Neural progenitor cell (in vitro differentiated cells): Measurements from ENCODE around the gene LRPAP1. TPM values are rescaled to one million over a fixed set of nuclear protein-coding genes. Genes with fewer than 3 reads are reported as not detected.
A peak's percentile ranks its signal among the peaks of the same experiment; 100 is the strongest.

Source experiments
- DNase-seq: peaks from one replicate; pipeline ENCODE4 v3.0.0-alpha.2; 2016; ENCODE audit warnings: low spot score
- H2AFZ ChIP-seq: fragments of 200-600 bp; sonication (generic); replicated peaks from 2 replicates; pipeline ENCODE4 v1.6.1; 2016; ENCODE audit warnings: antibody characterized with exemption
- H3F3A ChIP-seq: fragments of 200-600 bp; sonication (generic); 2 replicates; pipeline ENCODE4 v1.6.1; 2016; ENCODE audit warnings: antibody characterized with exemption, low read depth
- H3K27ac ChIP-seq: fragments of 200-600 bp; sonication (generic); 2 replicates; pipeline ENCODE4 v1.5.1; 2016; ENCODE audit warnings: mild to moderate bottlenecking
- H3K27me3 ChIP-seq: fragments of 200-600 bp; sonication (generic); 2 replicates; pipeline ENCODE4 v1.6.1; 2016; ENCODE audit warnings: mild to moderate bottlenecking, moderate library complexity
- H3K36me3 ChIP-seq: fragments of 200-600 bp; sonication (generic); 2 replicates; pipeline ENCODE4 v1.5.1; 2016
- H3K4me1 ChIP-seq: fragments of 200-600 bp; sonication (generic); 2 replicates; pipeline ENCODE4 v1.6.1; 2016; ENCODE audit warnings: mixed run types
- H3K4me2 ChIP-seq: fragments of 200-600 bp; sonication (generic); 2 replicates; pipeline ENCODE4 v1.6.1; 2016
- H3K4me3 ChIP-seq: fragments of 200-600 bp; sonication (generic); 2 replicates; pipeline ENCODE4 v1.5.1; 2016
- H3K79me2 ChIP-seq: fragments of 200-600 bp; sonication (generic); 2 replicates; pipeline ENCODE4 v1.6.1; 2016; ENCODE audit warnings: low read depth
- H3K9ac ChIP-seq: fragments of 200-600 bp; sonication (generic); 2 replicates; pipeline ENCODE4 v1.6.1; 2016
- H3K9me3 ChIP-seq: fragments of 200-600 bp; sonication (generic); 2 replicates; pipeline ENCODE4 v1.5.1; 2016; ENCODE audit warnings: low read depth
- H4K20me1 ChIP-seq: fragments of 200-600 bp; sonication (generic); 2 replicates; pipeline ENCODE4 v1.6.1; 2016; ENCODE audit warnings: low read depth
- H3K27ac Mint-ChIP-seq: 3 replicates; pipeline ENCODE4 v1.8.0; 2021; ENCODE audit warnings: mixed read lengths
- H3K27me3 Mint-ChIP-seq: 2 replicates; pipeline ENCODE4 v1.8.0; 2022; ENCODE audit warnings: low read depth, mild to moderate bottlenecking, inconsistent platforms, moderate library complexity, mixed read lengths; ENCODE audit not compliant: insufficient read depth
- H3K36me3 Mint-ChIP-seq: 3 replicates; pipeline ENCODE4 v1.8.0; 2021; ENCODE audit warnings: mixed read lengths
- H3K4me1 Mint-ChIP-seq: 3 replicates; pipeline ENCODE4 v1.8.0; 2021; ENCODE audit warnings: mixed read lengths
- H3K4me3 Mint-ChIP-seq: 3 replicates; pipeline ENCODE4 v1.8.0; 2021; ENCODE audit warnings: mild to moderate bottlenecking, moderate library complexity, mixed read lengths
- H3K9me3 Mint-ChIP-seq: 3 replicates; pipeline ENCODE4 v1.8.0; 2020; ENCODE audit warnings: mixed read lengths
- EZH2 ChIP-seq: fragments of 200-600 bp; sonication (generic); IDR thresholded peaks from 2 replicates; pipeline ENCODE4 v1.6.1; 2017; ENCODE audit warnings: antibody characterized with exemption, mild to moderate bottlenecking, moderate library complexity
- EZH2phosphoT487 ChIP-seq: fragments of 200-600 bp; sonication (generic); IDR thresholded peaks from 2 replicates; pipeline ENCODE4 v1.6.1; 2017; ENCODE audit warnings: antibody characterized with exemption
- total RNA-seq: library from RNA; depleted of rRNA; stranded (reverse); fragments of >200 nt; gene quantifications from 2 replicates; pipeline ENCODE4 v1.2.3, GENCODE V29; 2015; ENCODE audit warnings: low replicate concordance
- TF ChIP-seq, protein P1 (sequence below): fragments of 200-600 bp; sonication (generic); IDR thresholded peaks from 2 replicates; pipeline ENCODE4 v1.5.1; 2017; ENCODE audit warnings: antibody characterized with exemption, mild to moderate bottlenecking

The LRPAP1 gene
- total RNA-seq, 1 donor from 2014 or later: 48.3 TPM

DNA sequence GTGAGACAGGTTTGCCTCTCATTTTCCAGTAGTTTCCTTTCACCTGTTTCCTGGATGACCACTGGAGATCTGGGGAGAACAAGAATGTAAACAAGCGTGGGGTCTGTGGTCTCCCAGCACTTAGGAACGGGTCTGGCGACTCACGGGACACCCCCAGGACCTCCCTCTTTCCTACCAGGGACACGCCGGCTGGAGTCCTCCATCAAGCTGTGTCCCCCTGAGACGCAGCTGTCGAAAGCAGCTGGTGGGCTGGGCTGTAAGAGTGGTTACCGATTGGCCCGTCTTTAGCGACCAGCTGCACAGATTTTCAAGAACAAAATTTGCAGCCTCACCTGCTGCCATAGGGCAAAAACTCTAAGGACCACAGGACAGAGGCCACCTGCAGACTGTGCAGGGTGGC, 11.9 kb downstream of the LRPAP1 start:
- Mint-ChIP-seq H3K9me3 (no peaks in the 10 kb centered on the region), H3K27me3 (no peaks in the 10 kb centered on the region), H3K27ac (no peak overlapping the region), H3K4me1 (peaks cover 2% of the 10 kb centered on the region), H3K4me3 (peak overlapping the region; percentile 46), H3K36me3 (peaks cover 22% of the 10 kb centered on the region)
- Histone ChIP-seq H2AFZ (no peak overlapping the region), H3K36me3 (no peaks in the 10 kb centered on the region), H3K27me3 (no peaks in the 10 kb centered on the region), H3K9ac (no peak overlapping the region), H4K20me1 (peaks cover 51% of the 10 kb centered on the region), H3K4me3 (no peak overlapping the region), H3K79me2 (peaks cover 7% of the 10 kb centered on the region), H3F3A (no peaks in the 10 kb centered on the region), H3K4me1 (no peaks in the 10 kb centered on the region), H3K9me3 (no peaks in the 10 kb centered on the region), H3K4me2 (no peak overlapping the region), H3K27ac (no peak overlapping the region)
- DNase-seq: no peak
- TF ChIP-seq EZH2 (no peak), EZH2phosphoT487 (no peak)
- TF ChIP-seq, protein P1, sequence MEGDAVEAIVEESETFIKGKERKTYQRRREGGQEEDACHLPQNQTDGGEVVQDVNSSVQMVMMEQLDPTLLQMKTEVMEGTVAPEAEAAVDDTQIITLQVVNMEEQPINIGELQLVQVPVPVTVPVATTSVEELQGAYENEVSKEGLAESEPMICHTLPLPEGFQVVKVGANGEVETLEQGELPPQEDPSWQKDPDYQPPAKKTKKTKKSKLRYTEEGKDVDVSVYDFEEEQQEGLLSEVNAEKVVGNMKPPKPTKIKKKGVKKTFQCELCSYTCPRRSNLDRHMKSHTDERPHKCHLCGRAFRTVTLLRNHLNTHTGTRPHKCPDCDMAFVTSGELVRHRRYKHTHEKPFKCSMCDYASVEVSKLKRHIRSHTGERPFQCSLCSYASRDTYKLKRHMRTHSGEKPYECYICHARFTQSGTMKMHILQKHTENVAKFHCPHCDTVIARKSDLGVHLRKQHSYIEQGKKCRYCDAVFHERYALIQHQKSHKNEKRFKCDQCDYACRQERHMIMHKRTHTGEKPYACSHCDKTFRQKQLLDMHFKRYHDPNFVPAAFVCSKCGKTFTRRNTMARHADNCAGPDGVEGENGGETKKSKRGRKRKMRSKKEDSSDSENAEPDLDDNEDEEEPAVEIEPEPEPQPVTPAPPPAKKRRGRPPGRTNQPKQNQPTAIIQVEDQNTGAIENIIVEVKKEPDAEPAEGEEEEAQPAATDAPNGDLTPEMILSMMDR: no peak

DNA sequence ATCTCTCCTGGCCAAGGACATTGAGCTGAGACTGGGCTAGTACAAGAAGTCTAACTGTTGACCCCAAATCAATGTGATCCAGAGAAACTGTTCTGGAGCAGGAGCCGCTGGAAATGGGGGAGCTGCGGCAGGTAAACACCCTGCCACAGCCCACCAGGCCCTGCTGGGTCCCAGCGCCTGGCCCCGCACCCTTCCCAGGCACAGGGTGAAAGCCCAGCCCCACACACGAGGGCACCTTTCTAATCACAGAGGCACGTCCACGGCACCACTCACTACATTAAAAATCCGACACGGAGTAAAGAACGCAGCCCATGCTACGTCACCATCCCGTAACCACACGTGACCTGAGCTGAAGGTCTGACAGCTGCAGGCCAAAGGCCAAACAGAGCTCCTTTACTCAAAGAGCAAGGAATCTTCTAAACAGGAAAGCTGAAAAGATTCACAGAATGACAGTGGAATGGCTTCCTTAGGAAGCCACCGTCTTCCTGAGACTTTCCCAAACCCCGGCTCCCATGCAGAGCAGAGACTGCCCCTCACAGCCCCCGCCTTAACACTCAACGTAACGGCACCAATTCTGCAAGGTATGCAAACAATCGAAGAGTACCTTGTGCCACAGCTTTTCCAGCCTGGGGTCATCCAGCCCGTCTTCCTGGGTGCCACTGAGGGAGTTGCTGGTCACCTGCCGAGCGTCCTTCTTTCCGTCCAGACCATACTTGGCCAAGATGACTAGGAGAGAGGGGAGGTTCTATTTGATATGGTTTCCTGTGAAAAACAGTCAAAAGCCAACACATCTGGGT, 12.6 kb downstream of the LRPAP1 start:
- Histone ChIP-seq H3K27me3 (no peaks in the 10 kb centered on the region), H3K4me2 (no peak overlapping the region), H3K79me2 (peaks cover under 1% of the 10 kb centered on the region), H3K4me3 (no peak overlapping the region), H3K9me3 (no peaks in the 10 kb centered on the region), H3K4me1 (no peaks in the 10 kb centered on the region), H3K36me3 (no peaks in the 10 kb centered on the region), H4K20me1 (peaks cover 50% of the 10 kb centered on the region), H3F3A (no peaks in the 10 kb centered on the region), H3K9ac (no peak overlapping the region), H2AFZ (no peak overlapping the region), H3K27ac (no peak overlapping the region)
- H3K4me1 Mint-ChIP-seq: no peaks in the 10 kb centered on the region
- no peak for DNase-seq
- H3K4me3 Mint-ChIP-seq: peak overlapping the region; percentile 52
- peaks cover 22% of the 10 kb centered on the region for H3K36me3 Mint-ChIP-seq
- no peak overlapping the region for H3K27ac Mint-ChIP-seq
- no peaks in the 10 kb centered on the region for H3K9me3 Mint-ChIP-seq
- no peaks in the 10 kb centered on the region for H3K27me3 Mint-ChIP-seq
- TF ChIP-seq EZH2: no peak
- TF ChIP-seq EZH2phosphoT487: no peak

DNA sequence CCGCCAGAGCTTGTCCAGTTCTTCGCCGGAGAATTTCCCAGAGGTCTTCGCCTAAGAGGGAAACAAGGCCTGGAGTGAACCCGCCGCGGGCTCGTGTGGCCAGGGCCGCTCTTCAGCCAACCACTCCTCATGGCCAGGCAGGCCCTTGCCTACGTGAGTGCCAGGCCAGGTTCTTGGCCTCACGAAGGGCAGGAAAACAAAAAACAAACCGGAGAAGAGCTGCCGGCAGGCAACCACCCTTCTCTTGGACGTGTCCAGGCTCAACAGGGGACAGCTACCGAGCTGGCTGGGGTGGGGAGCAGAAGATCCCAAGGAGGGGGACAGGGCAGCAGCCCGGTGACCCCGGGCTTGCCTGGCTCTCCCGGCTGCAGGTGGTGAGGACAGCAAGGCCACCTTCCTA, 13.3 kb downstream of the LRPAP1 start:
- H3K27me3 ChIP-seq: no peaks in the 10 kb centered on the region
- no peaks in the 10 kb centered on the region for H3K27me3 Mint-ChIP-seq
- no peak overlapping the region for H3K9ac ChIP-seq
- H3K4me1 ChIP-seq: no peaks in the 10 kb centered on the region
- no peak overlapping the region for H3K4me3 ChIP-seq
- H3K36me3 ChIP-seq: no peaks in the 10 kb centered on the region
- peaks cover 46% of the 10 kb centered on the region for H4K20me1 ChIP-seq
- H3K36me3 Mint-ChIP-seq: peaks cover 23% of the 10 kb centered on the region
- DNase-seq: no peak
- H3K4me1 Mint-ChIP-seq: no peaks in the 10 kb centered on the region
- H3K27ac Mint-ChIP-seq: no peak overlapping the region
- no peaks in the 10 kb centered on the region for H3K79me2 ChIP-seq
- no peaks in the 10 kb centered on the region for H3K9me3 Mint-ChIP-seq
- no peak overlapping the region for H2AFZ ChIP-seq
- H3K9me3 ChIP-seq: no peaks in the 10 kb centered on the region
- H3K27ac ChIP-seq: no peak overlapping the region
- TF ChIP-seq, protein P1: no peak
- TF ChIP-seq EZH2phosphoT487 (no peak), EZH2 (no peak)
- no peak overlapping the region for H3K4me2 ChIP-seq
- no peaks in the 10 kb centered on the region for H3F3A ChIP-seq
- no peak overlapping the region for H3K4me3 Mint-ChIP-seq

DNA sequence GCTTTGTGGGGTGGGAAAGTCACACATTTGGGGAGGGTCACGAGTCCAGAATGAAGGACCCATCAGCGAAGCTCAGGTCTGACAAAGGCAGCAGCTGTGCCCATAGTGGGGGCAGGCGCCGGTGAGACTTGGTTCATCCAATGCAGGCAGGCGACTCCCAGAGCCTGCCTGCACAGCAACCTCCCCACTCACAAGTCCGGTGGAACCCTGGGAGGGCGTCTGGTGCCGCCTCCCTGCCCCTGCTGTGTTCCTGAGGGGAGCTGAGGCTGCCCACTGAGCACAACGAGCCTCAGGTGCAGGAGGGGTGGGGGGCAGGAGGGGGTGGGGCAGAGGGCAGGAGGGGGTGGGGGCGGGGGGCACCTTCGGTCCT, 13.7 kb downstream of the LRPAP1 start:
- Histone ChIP-seq H3K4me3 (no peak overlapping the region), H3K9ac (no peak overlapping the region), H3K4me2 (no peak overlapping the region), H3K4me1 (no peaks in the 10 kb centered on the region), H3K36me3 (no peaks in the 10 kb centered on the region), H3K9me3 (no peaks in the 10 kb centered on the region), H2AFZ (no peak overlapping the region), H4K20me1 (peaks cover 41% of the 10 kb centered on the region), H3K27ac (no peak overlapping the region), H3F3A (no peaks in the 10 kb centered on the region), H3K79me2 (no peaks in the 10 kb centered on the region), H3K27me3 (no peaks in the 10 kb centered on the region)
- DNase-seq: no peak
- Mint-ChIP-seq H3K9me3 (no peaks in the 10 kb centered on the region), H3K36me3 (peaks cover 26% of the 10 kb centered on the region), H3K4me1 (no peaks in the 10 kb centered on the region), H3K27me3 (no peaks in the 10 kb centered on the region), H3K27ac (no peak overlapping the region), H3K4me3 (no peak overlapping the region)
- TF ChIP-seq, protein P1: no peak
- no peak for TF ChIP-seq EZH2
- TF ChIP-seq EZH2phosphoT487: no peak
